Activated T-cell treated with anti-CD3 and anti-CD28 coated beads, Interleukin-2, amount 50 U/mL, for 4 hours (primary cell): ENCODE data around the gene RDX. TPM values are rescaled to one million over a fixed set of nuclear protein-coding genes. Genes with fewer than 3 reads are reported as not detected.
"Not testable (repeated sequence)": the region's sequence is repeated elsewhere in the genome, so short reads cannot be mapped to it uniquely, and the experiment has no call there.

Source experiments
- ATAC-seq, 2 donors: fragments of 200-7000 bp; cut with Tn5 transposase; one replicate each; pipeline ENCODE4 v1.10.0; 2021
- DNase-seq: peaks from one replicate; pipeline ENCODE4 v3.0.0-alpha.2; 2020
- H3K27me3 Mint-ChIP-seq: one replicate; pipeline ENCODE4 v1.8.0; 2021; ENCODE audit warnings: low read depth, mixed read lengths
- H3K36me3 Mint-ChIP-seq: one replicate; pipeline ENCODE4 v1.8.0; 2022; ENCODE audit warnings: mixed read lengths; ENCODE audit not compliant: insufficient read depth
- H3K4me1 Mint-ChIP-seq: one replicate; pipeline ENCODE4 v1.8.0; 2021; ENCODE audit warnings: low read depth, mixed read lengths
- H3K4me3 Mint-ChIP-seq: one replicate; pipeline ENCODE4 v1.8.0; 2021; ENCODE audit warnings: mild to moderate bottlenecking, moderate library complexity, mixed read lengths
- H3K9me3 Mint-ChIP-seq: one replicate; pipeline ENCODE4 v1.8.0; 2021; ENCODE audit warnings: mixed read lengths
- total RNA-seq, 3 donors: library from RNA; stranded (reverse); gene quantifications; one replicate each; pipeline ENCODE4 v1.2.1, GENCODE V29; 2021

Gene RDX
- total RNA-seq, 3 donors from 2014 or later = 34.6 to 42.3 (median 34.6) TPM

GRCh38 chr11:110317516-110317932, 21.1 kb upstream of the RDX start:
- ATAC-seq = no peak
- H3K36me3 Mint-ChIP-seq = no peaks in the 10 kb centered on the region
- H3K9me3 Mint-ChIP-seq = no peaks in the 10 kb centered on the region
- peaks cover under 1% of the 10 kb centered on the region for H3K4me1 Mint-ChIP-seq
- H3K27me3 Mint-ChIP-seq = peaks cover 2% of the 10 kb centered on the region
- no peak overlapping the region for H3K4me3 Mint-ChIP-seq
- DNase-seq = no peak

DNA sequence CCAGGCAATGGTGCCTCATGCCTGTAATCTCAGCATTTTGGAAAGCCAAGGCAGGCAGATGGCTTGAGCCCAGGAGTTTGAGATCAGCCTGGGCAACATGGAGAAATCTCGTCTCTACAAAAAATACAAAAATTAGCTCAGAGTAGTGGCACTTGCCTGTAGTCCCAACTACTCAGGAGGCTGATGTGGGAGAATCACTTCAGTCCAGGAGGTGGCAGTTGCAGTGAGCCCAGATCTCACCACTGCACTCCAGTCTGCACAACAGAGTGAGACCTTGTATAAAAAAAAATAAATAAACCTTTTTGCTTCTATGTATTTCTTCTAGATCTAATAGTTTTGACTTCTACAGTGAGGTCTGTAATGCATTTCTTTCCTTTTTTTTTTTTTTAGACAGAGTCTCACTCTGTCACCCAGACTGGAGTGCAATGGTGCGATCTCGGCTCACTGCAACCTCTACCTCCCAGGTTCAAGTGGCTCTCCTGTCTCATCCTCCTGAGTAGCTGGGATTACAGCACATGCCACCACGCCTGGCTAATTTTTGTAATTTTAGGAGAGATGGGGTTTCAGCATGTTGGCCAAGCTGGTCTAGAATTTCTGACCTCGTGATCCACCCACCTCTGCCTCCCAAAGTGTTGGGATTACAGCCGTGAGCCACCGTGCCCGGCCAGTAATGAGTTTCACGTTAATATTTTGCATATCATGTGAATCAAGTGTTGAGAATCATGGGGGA, 18.1 kb upstream of the RDX start:
- Mint-ChIP-seq H3K27me3 (no peaks in the 10 kb centered on the region), H3K4me3 (no peak overlapping the region), H3K36me3 (no peaks in the 10 kb centered on the region), H3K4me1 (peaks cover 13% of the 10 kb centered on the region), H3K9me3 (no peaks in the 10 kb centered on the region)
- ATAC-seq (no peak), DNase-seq (no peak)

DNA sequence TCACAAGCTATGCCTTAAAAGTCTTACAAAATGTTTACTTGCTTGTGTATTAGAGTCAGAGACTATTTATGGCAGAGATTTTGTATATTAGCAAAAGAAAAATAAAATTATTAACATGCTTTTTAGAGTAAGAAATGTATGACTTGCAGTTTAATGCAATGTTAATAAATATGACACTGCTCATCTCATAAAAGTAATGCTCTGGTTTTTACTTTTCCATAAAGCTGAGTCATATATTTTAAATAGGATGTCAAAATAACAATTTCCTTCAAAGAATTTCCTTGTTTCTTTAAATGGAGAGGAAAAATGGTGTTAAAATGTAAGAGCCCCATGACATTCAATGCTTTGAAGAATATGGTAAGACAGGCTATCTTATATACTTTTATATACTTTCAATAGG, 16.3 kb upstream of the RDX start:
- Mint-ChIP-seq H3K9me3 (no peaks in the 10 kb centered on the region), H3K4me3 (no peak overlapping the region), H3K4me1 (peaks cover 13% of the 10 kb centered on the region), H3K36me3 (no peaks in the 10 kb centered on the region), H3K27me3 (no peaks in the 10 kb centered on the region)
- ATAC-seq (no peak), DNase-seq (no peak)

DNA sequence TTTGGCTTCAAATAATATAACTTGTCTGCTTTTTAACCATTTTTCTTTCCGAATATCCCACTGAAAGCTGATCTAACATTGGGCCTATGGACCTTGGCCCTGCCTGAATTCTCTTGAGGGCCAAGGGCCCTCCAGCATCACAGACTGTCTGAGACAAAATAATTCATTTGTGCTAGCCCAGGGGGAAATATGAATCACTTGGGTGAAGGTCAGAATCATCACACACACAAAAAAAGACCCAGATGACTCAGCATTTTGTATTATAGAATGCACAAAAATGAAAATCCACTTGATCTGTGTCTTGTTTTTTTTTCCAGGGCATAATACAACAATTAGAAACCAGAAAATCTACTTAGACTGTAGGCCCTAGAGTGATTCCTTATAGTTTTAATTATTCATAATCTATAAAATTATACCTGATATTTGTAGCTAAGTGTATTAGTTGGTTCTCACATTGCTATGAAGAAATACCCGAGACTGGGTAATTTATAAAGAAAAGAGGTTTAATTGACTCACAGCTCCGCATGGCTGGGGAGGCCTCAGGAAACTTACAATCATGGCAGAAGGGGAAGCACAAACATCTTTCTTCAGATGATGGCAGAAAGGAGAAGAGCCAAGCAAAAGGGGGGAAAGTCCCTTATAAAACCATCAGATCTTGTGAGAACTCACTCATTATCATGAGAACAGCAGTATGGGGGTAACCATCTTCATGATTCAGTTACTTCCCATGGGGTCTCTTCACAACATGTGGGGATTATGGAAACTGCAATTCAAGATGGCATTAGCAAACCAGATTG, 15.6 kb upstream of the RDX start:
- DNase-seq (no peak), ATAC-seq (peak; percentile 67 to 82)
- Mint-ChIP-seq H3K36me3 (no peaks in the 10 kb centered on the region), H3K4me3 (peak overlapping the region; percentile 5), H3K4me1 (peaks cover 13% of the 10 kb centered on the region), H3K9me3 (no peaks in the 10 kb centered on the region), H3K27me3 (no peaks in the 10 kb centered on the region)

GRCh38 chr11:110308071-110308470, 11.7 kb upstream of the RDX start:
- no peak for ATAC-seq
- Mint-ChIP-seq H3K9me3 (no peaks in the 10 kb centered on the region), H3K27me3 (no peaks in the 10 kb centered on the region), H3K36me3 (no peaks in the 10 kb centered on the region), H3K4me3 (no peak overlapping the region), H3K4me1 (peaks cover 13% of the 10 kb centered on the region)
- no peak for DNase-seq

DNA sequence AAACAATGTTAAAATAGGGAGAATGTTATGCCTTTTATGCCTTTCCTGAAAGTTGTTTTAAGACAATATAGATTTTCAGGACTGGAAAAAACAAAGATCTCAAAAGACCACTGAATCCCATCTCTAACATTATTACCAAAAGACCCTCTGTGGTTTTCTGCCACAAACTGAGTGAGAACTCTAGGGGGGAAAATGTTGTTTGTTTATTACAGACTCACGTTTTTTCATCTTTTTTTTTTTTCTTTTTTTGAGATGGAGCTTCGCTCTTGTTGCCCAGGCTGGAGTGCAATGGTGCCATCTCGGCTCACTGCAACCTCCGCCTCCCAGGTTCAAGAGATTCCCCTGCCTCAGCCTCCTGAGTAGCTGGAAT, 9.6 kb upstream of the RDX start:
- not testable (repeated sequence) for H3K9me3 Mint-ChIP-seq, H3K4me1 Mint-ChIP-seq, H3K27me3 Mint-ChIP-seq, H3K4me3 Mint-ChIP-seq, ATAC-seq, DNase-seq, H3K36me3 Mint-ChIP-seq

GRCh38 chr11:110305169-110306018, 9.0 kb upstream of the RDX start:
- Mint-ChIP-seq H3K4me3 (no peak overlapping the region), H3K36me3 (no peaks in the 10 kb centered on the region), H3K27me3 (no peaks in the 10 kb centered on the region), H3K4me1 (no peaks in the 10 kb centered on the region), H3K9me3 (no peaks in the 10 kb centered on the region)
- DNase-seq = no peak
- ATAC-seq = no peak

GRCh38 chr11:110303414-110303826, 7.0 kb upstream of the RDX start:
- Mint-ChIP-seq H3K9me3 (peaks cover 3% of the 10 kb centered on the region), H3K4me3 (no peak overlapping the region), H3K36me3 (no peaks in the 10 kb centered on the region), H3K27me3 (no peaks in the 10 kb centered on the region), H3K4me1 (peaks cover 4% of the 10 kb centered on the region)
- DNase-seq = no peak
- no peak for ATAC-seq

GRCh38 chr11:110301577-110301976, 5.2 kb upstream of the RDX start:
- no peak for ATAC-seq

GRCh38 chr11:110301032-110301431, 4.6 kb upstream of the RDX start:
- no peaks in the 10 kb centered on the region for H3K27me3 Mint-ChIP-seq
- no peak for DNase-seq
- H3K36me3 Mint-ChIP-seq = no peaks in the 10 kb centered on the region
- peaks cover 3% of the 10 kb centered on the region for H3K9me3 Mint-ChIP-seq
- H3K4me1 Mint-ChIP-seq = peaks cover 18% of the 10 kb centered on the region
- no peak overlapping the region for H3K4me3 Mint-ChIP-seq
- ATAC-seq = no peak

More at GRCh38 chr11:110301577-110301976, 5.2 kb upstream of the RDX start:
- no peak for DNase-seq
- Mint-ChIP-seq H3K4me1 (peaks cover 18% of the 10 kb centered on the region), H3K9me3 (peaks cover 3% of the 10 kb centered on the region), H3K36me3 (no peaks in the 10 kb centered on the region), H3K27me3 (no peaks in the 10 kb centered on the region), H3K4me3 (no peak overlapping the region)

- H3K4me1 Mint-ChIP-seq = peaks cover 31% of the 10 kb centered on the region
- ATAC-seq (no peak), DNase-seq (no peak)
- no peaks in the 10 kb centered on the region for H3K27me3 Mint-ChIP-seq
- H3K9me3 Mint-ChIP-seq = peaks cover 3% of the 10 kb centered on the region
- no peak overlapping the region for H3K4me3 Mint-ChIP-seq
- no peaks in the 10 kb centered on the region for H3K36me3 Mint-ChIP-seq
Measured at GRCh38 chr11:110299006-110299785, 2.8 kb upstream of the RDX start.

GRCh38 chr11:110298301-110298765, 1.9 kb upstream of the RDX start:
- DNase-seq (no peak), ATAC-seq (no peak)
- no peaks in the 10 kb centered on the region for H3K36me3 Mint-ChIP-seq
- peaks cover 3% of the 10 kb centered on the region for H3K9me3 Mint-ChIP-seq
- no peaks in the 10 kb centered on the region for H3K27me3 Mint-ChIP-seq
- H3K4me3 Mint-ChIP-seq = no peak overlapping the region
- peaks cover 39% of the 10 kb centered on the region for H3K4me1 Mint-ChIP-seq

DNA sequence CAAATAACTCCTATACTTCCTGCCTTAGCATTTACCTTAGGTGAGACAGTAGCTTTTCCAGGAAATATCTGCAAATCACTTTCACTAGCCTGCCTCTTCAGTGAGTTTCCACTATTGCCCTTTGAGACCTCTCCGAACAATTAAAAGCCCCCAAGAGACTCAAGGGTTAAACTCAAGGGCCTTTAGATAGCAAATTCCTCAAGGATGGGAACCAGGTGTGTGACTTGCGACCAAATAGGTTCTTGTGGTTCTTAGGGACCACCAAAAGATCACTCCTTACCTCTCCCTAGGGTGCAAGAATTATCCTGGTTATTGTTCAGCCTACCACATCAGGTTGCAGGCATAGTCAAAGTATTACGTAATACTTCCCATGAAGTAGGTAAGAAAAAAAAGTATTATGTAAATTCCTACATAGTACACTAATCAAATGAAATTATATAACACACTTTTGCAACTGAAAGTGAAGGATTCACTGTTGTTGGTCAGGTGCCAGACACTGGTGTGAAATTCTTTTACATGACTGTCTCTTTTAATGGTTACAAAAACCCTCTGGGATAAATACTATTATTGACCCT, 1.4 kb upstream of the RDX start:
- H3K9me3 Mint-ChIP-seq = peaks cover 3% of the 10 kb centered on the region
- no peaks in the 10 kb centered on the region for H3K27me3 Mint-ChIP-seq
- peaks cover 41% of the 10 kb centered on the region for H3K4me1 Mint-ChIP-seq
- no peak for DNase-seq
- H3K36me3 Mint-ChIP-seq = no peaks in the 10 kb centered on the region
- peak overlapping the region; percentile 26 for H3K4me3 Mint-ChIP-seq
- no peak for ATAC-seq
